ENCODE measurements around the gene RPL38.

- TF ChIP-seq POLR2AphosphoS5 (IDR thresholded peaks at IDR 0.05) (no peak), CTCF (IDR thresholded peaks at IDR 0.05) (no peak), POLR2A (IDR thresholded peaks at IDR 0.05) (no peak)
These were observed 6.7 kb upstream of the RPL38 start for GRCh38 chr17:74196541-74197317.

Data from prostate gland (tissue), 2 donors.